Adrenal gland (tissue), 12 donors: ENCODE results near the gene RPS6KC1. TPM values are rescaled to one million over a fixed set of nuclear protein-coding genes. Genes with fewer than 3 reads are reported as not detected.
"Not testable (repeated sequence)": the region's sequence is repeated elsewhere in the genome, so short reads cannot be mapped to it uniquely, and the experiment has no call there.

ENCODE experiments used
- DNase-seq, 7 donors: peaks; one replicate each; pipeline ENCODE4 v3.0.0-alpha.2; 2019 to 2020
- H3K27ac ChIP-seq, 5 donors: fragments of 200-600 bp; sonication (generic) in 4 of 5; 1 replicate in 3 of 5; 2 replicates in 2 of 5; pipeline versions ENCODE4 v1.5.1 to v1.8.0; 2016 to 2020; ENCODE audit warnings: mild to moderate bottlenecking in 1 of 5
- H3K27me3 ChIP-seq: fragments of 200-600 bp; 2 replicates; pipeline ENCODE4 v1.8.0; 2021
- H3K36me3 ChIP-seq, 2 donors: fragments of 200-600 bp; replicated peaks in 1 of 2; 1 replicate in 1 of 2; 2 replicates in 1 of 2; pipeline versions ENCODE4 v1.5.1 to v1.8.0; 2018 to 2022
- H3K4me1 ChIP-seq, 2 donors: fragments of 200-600 bp; replicated peaks in 1 of 2; 1 replicate in 1 of 2; 2 replicates in 1 of 2; pipeline versions ENCODE4 v1.5.1 to v1.8.0; 2018 to 2021
- H3K4me3 ChIP-seq, 4 donors: fragments of 200-600 bp; sonication (generic) in 3 of 4; one replicate each; pipeline ENCODE4 v1.5.1; 2016 to 2018
- H3K9me3 ChIP-seq, 3 donors: fragments of 200-600 bp; sonication (generic) in 1 of 3; replicated peaks in 1 of 3; 1 replicate in 2 of 3; 2 replicates in 1 of 3; pipeline versions ENCODE4 v1.5.1 to v1.8.0; 2016 to 2021
- CTCF ChIP-seq, 6 experiments: fragments of 450-650 bp in 4 of 6; fragments of 200-600 bp in 2 of 6; sonication (generic) in 1 of 6; IDR thresholded peaks; 1 replicate in 5 of 6; 2 replicates in 1 of 6; pipeline versions ENCODE4 v1.5.1 to v1.8.0; 2016 to 2021; ENCODE audit warnings: antibody characterized with exemption in 6 of 6, mild to moderate bottlenecking in 2 of 6, moderate library complexity in 1 of 6
- POLR2A ChIP-seq, 2 donors: fragments of 450-650 bp; IDR thresholded peaks; one replicate each; pipeline ENCODE4 v1.6.1; 2017; ENCODE audit warnings: antibody characterized with exemption in 2 of 2, mild to moderate bottlenecking in 2 of 2, moderate library complexity in 1 of 2
- WGBS, 4 donors: extraction: QIAGEN DNeasy Blood & Tissue Kit in 2 of 4; methylation state at CpG; one replicate each; pipeline versions ENCODE4 v1.1.5 to v1.1.7; 2013 to 2017; 5-methylcytosine and 5-hydroxymethylcytosine counted together
- intact Hi-C, 2 donors: fragments of 100-400 bp; cut with DNase I; formaldehyde crosslinking; loops; one replicate each; pipeline versions ENCODE4 v1.14.1 to v1.15.0; 2022 to 2023
- polyA plus RNA-seq, 3 donors: library from polyadenylated mRNA; stranded (reverse); fragments of 200-250 nt in 2 of 3; fragments of 350-450 nt in 1 of 3; fragmentation: Illumina TruSeq in 1 of 3; extraction: RNeasy Lipid Tissue Mini Kit (QIAGEN cat#74804) in 1 of 3; gene quantifications; one replicate each; pipeline ENCODE4 v1.2.3, GENCODE V29; 2013 to 2014
- total RNA-seq, 9 donors: library from RNA; depleted of rRNA in 4 of 9; stranded (reverse); fragments of >200 nt in 4 of 9; fragments of 120-200 nt in 1 of 9; fragmentation: NEBNext Ultra II Directional in 1 of 9; extraction: Animal tissue kit (Norgen Biotek cat#: 25700) in 1 of 9; gene quantifications; one replicate each; pipeline versions ENCODE4 v1.1.0 to v1.2.4, GENCODE V29; 2013 to 2023
- donor health status: healthy with polysubstance abuse.
- donor health status: Bipolar disorder and iron deficiency.
- donor health status: DM: yes; HTN: yes; CAD: no.
- donor health status: DM: no; HTN: no; CAD: no.
- donor health status: DM: no; HTN: no; CAD: no.
- donor health status: DM: yes; HTN: yes; CAD: no.

RPS6KC1 gene
- total and polyA plus RNA-seq, 12 donors: 7.6 to 67.2 (median 26.2) TPM

- H3K4me3 ChIP-seq: no peak overlapping the region
- peaks cover 0 to 18% of the 10 kb centered on the region in 2 donors for H3K4me1 ChIP-seq
- no peaks in the 10 kb centered on the region for H3K36me3 ChIP-seq
- no peaks in the 10 kb centered on the region for H3K27me3 ChIP-seq
- 77 to 96% (median 93%) methylated on average over 1 of the region's 1 CpG for WGBS, 4 donors
- H3K9me3 ChIP-seq: no peaks in the 10 kb centered on the region
- TF ChIP-seq POLR2A (IDR thresholded peaks at IDR 0.05): no peak
- TF ChIP-seq CTCF (IDR thresholded peaks at IDR 0.05): no peak
- H3K27ac ChIP-seq: no peak overlapping the region
- DNase-seq: no peak
- intact Hi-C loops: no loop called here
Observed at GRCh38 chr1:213138892-213139291, 87.9 kb downstream of the RPS6KC1 start.

- Histone ChIP-seq H3K27me3 (no peaks in the 10 kb centered on the region), H3K27ac (peak overlapping the region in 1 of 5 donors; percentile 4), H3K36me3 (no peaks in the 10 kb centered on the region), H3K4me3 (no peak overlapping the region), H3K9me3 (no peaks in the 10 kb centered on the region), H3K4me1 (no peaks in the 10 kb centered on the region)
- no peak for TF ChIP-seq CTCF (IDR thresholded peaks at IDR 0.05)
- no peak for TF ChIP-seq POLR2A (IDR thresholded peaks at IDR 0.05)
- DNase-seq: no peak
- intact Hi-C loops: no loop called here
- WGBS, 4 donors: 96 to 100% (median 97%) methylated on average over 2 of the region's 2 CpGs
Observed at GRCh38 chr1:213148905-213149304, 97.9 kb downstream of the RPS6KC1 start.

- H3K4me3 ChIP-seq, H3K36me3 ChIP-seq: not testable (repeated sequence)
- WGBS, 4 donors: no CpG with 5 or more reads among the region's 2 CpGs
Observed at GRCh38 chr1:213150090-213150489, 99.0 kb downstream of the RPS6KC1 start.

GRCh38 chr1:213154056-213154685, 103.1 kb downstream of the RPS6KC1 start:
- H3K4me3 ChIP-seq: no peak overlapping the region
- 53 to 67% (median 62%) methylated on average over 3 of the region's 3 CpGs for WGBS, 4 donors
- peaks cover 7 to 9% of the 10 kb centered on the region in 2 donors for H3K4me1 ChIP-seq
- H3K36me3 ChIP-seq: no peaks in the 10 kb centered on the region
- no peaks in the 10 kb centered on the region for H3K27me3 ChIP-seq
- peak overlapping the region in 2 of 5 donors; percentile 26 to 57 for H3K27ac ChIP-seq
- intact Hi-C loops: no loop called here
- TF ChIP-seq POLR2A (IDR thresholded peaks at IDR 0.05): no peak
- TF ChIP-seq CTCF (IDR thresholded peaks at IDR 0.05): no peak
- H3K9me3 ChIP-seq: no peaks in the 10 kb centered on the region
- peak; percentile 30 to 62 (median 51) for DNase-seq

More at GRCh38 chr1:213150090-213150489, 99.0 kb downstream of the RPS6KC1 start:
- H3K27me3 ChIP-seq, intact Hi-C loops, H3K27ac ChIP-seq, DNase-seq, H3K9me3 ChIP-seq, H3K4me1 ChIP-seq: not testable (repeated sequence)

- Histone ChIP-seq H3K36me3 (no peaks in the 10 kb centered on the region), H3K4me3 (no peak overlapping the region), H3K4me1 (peaks cover 4 to 9% of the 10 kb centered on the region in 2 donors), H3K27me3 (no peaks in the 10 kb centered on the region), H3K27ac (no peak overlapping the region), H3K9me3 (no peaks in the 10 kb centered on the region)
- DNase-seq: no peak
- WGBS, 4 donors: 89 to 95% (median 92%) methylated on average over 5 of the region's 5 CpGs
- TF ChIP-seq POLR2A (IDR thresholded peaks at IDR 0.05) (no peak), CTCF (IDR thresholded peaks at IDR 0.05) (no peak)
- intact Hi-C loops: no loop called here
Observed at GRCh38 chr1:213159376-213159775, 108.3 kb downstream of the RPS6KC1 start.

- H3K4me3 ChIP-seq, H3K27ac ChIP-seq, H3K4me1 ChIP-seq, H3K36me3 ChIP-seq, H3K27me3 ChIP-seq, H3K9me3 ChIP-seq, intact Hi-C loops, DNase-seq: not testable (repeated sequence)
- 91 to 98% (median 97%) methylated on average over 2 of the region's 2 CpGs for WGBS, 4 donors
Observed at GRCh38 chr1:213160442-213160841, 109.4 kb downstream of the RPS6KC1 start.
